ENCODE measurements around the gene PEDS1. TPM values are rescaled to one million over a fixed set of nuclear protein-coding genes. Genes with fewer than 3 reads are reported as not detected.

The PEDS1 gene
- total and polyA plus RNA-seq, 4 donors, result 4.8 to 19.3 (median 8.6) TPM

DNA sequence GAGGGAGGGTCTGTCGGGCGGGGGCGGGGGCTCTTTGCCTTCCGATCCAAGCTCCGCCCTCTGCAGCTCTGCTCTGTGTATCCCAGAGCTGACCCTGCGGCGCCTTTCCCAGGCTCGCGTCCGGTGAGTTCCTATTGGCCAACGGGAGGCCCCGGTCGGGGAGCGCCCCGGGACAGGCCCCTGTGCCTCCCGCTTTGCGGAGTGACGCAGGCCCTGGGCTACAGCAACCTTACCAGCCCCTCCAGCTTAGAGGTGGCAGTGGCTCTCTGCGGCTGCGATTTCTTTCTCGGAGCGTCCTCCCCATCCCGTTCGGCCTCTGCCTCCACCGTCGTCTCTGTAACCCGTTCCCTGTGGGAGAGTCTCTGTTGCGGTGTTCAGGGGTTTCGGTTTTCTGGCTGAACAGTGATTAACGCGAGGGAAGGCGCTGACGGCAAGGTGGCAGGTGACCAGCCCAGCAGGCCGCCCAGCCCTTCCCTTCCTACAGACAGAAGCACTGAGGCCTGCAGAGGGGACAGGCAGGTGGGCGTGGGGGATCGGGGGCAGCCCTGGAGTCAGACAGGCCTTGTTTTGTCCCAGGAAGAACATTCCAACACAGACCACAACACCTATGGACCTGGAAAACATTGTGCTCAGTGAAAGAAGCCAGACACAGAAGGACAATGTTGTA, 19.0 kb upstream of the PEDS1 start (continued):
- TF ChIP-seq REST (IDR thresholded peaks at IDR 0.05) (peak; percentile 80), FOXA1 (IDR thresholded peaks at IDR 0.05) (no peak), EGR1 (IDR thresholded peaks at IDR 0.05; ENCODE audit: low read depth in 2 of 2) (no peak)
- TF ChIP-seq, protein P1, sequence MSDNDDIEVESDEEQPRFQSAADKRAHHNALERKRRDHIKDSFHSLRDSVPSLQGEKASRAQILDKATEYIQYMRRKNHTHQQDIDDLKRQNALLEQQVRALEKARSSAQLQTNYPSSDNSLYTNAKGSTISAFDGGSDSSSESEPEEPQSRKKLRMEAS (IDR thresholded peaks at IDR 0.05), result peak; percentile 12

DNA sequence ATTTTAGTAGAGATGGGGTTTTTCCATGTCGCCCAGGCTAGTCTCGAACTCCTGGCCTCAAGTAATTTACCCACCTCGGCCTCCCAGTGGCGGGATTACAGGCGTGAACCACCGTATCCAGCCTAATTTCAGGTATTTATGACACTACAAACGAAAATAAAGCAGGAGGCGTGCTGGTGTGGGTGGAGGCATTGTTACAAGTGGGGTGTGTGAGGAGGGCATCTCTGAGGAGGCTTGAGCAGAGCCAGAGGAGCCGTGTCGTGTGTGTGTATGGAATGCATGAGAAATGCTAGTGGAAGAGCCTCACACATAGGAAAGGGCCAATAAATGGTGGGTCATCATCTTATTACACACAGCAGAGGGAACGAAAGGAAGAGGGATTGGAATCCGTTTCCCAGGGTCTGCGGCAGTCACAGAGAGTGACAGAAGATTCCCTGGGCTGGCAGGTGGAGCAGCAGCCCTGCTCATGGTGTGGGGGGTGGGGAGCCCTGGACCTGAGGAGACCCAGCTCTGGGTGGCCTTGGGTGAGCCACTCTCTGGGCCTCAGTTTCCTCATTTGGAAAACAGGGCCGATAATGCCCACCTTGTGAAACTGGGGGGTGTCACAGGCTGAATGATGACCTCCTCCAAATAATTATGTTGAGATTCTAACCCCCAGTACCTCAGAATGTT, 17.2 kb upstream of the PEDS1 start:
- WGBS, result 91% methylated on average over 14 of the region's 14 CpGs
- Histone ChIP-seq H3K9me3 (ENCODE audit: control insufficient read depth in 4 of 4, low read length in 3 of 4) (no peaks in the 10 kb centered on the region), H3K27ac (ENCODE audit: low read depth in 1 of 2, low read length in 2 of 2) (no peak overlapping the region), H3K9ac (ENCODE audit: low read depth in 1 of 2, low read length in 2 of 2) (no peak overlapping the region), H3K4me1 (ENCODE audit: control insufficient read depth in 4 of 4, insufficient read depth in 4 of 4, low read length in 3 of 4) (peaks cover 6 to 24% (median 16%) of the 10 kb centered on the region in 4 donors), H3K36me3 (ENCODE audit: control insufficient read depth in 4 of 4, insufficient read depth in 3 of 4, low read depth in 1 of 4, low read length in 3 of 4) (no peaks in the 10 kb centered on the region), H3K27me3 (ENCODE audit: control insufficient read depth in 4 of 4, insufficient read depth in 4 of 4, low read length in 3 of 4) (no peaks in the 10 kb centered on the region), H3K4me3 (ENCODE audit: low read depth in 1 of 3, low read length in 3 of 3) (no peak overlapping the region)
- TF ChIP-seq EGR1 (IDR thresholded peaks at IDR 0.05; ENCODE audit: low read depth in 2 of 2), result no peak
- no peak for TF ChIP-seq RAD21 (IDR thresholded peaks at IDR 0.05)
- TF ChIP-seq YY1 (IDR thresholded peaks at IDR 0.05), result no peak
- no peak for TF ChIP-seq GABPA (IDR thresholded peaks at IDR 0.05 in 1 of 2, conservative IDR thresholded peaks at IDR 0.05 in 1 of 2)
- TF ChIP-seq JUND (IDR thresholded peaks at IDR 0.05), result no peak
- TF ChIP-seq, protein P1 (IDR thresholded peaks at IDR 0.05), result no peak
- TF ChIP-seq ATF3 (IDR thresholded peaks at IDR 0.05), result no peak
- no peak for TF ChIP-seq NR2F2 (IDR thresholded peaks at IDR 0.05)
- no peak for TF ChIP-seq HNF4G (IDR thresholded peaks at IDR 0.05)
- no peak for TF ChIP-seq SP1 (IDR thresholded peaks at IDR 0.05)
- TF ChIP-seq, protein P2, sequence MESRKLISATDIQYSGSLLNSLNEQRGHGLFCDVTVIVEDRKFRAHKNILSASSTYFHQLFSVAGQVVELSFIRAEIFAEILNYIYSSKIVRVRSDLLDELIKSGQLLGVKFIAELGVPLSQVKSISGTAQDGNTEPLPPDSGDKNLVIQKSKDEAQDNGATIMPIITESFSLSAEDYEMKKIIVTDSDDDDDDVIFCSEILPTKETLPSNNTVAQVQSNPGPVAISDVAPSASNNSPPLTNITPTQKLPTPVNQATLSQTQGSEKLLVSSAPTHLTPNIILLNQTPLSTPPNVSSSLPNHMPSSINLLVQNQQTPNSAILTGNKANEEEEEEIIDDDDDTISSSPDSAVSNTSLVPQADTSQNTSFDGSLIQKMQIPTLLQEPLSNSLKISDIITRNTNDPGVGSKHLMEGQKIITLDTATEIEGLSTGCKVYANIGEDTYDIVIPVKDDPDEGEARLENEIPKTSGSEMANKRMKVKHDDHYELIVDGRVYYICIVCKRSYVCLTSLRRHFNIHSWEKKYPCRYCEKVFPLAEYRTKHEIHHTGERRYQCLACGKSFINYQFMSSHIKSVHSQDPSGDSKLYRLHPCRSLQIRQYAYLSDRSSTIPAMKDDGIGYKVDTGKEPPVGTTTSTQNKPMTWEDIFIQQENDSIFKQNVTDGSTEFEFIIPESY (IDR thresholded peaks at IDR 0.05), result no peak
- TF ChIP-seq FOXA1 (IDR thresholded peaks at IDR 0.05), result no peak
- TF ChIP-seq FOXA2 (IDR thresholded peaks at IDR 0.05), result no peak
- TF ChIP-seq HNF4A (conservative IDR thresholded peaks at IDR 0.05), result no peak
- no peak for TF ChIP-seq REST (IDR thresholded peaks at IDR 0.05)
- TF ChIP-seq TAF1 (conservative IDR thresholded peaks at IDR 0.05), result no peak
- no peak for TF ChIP-seq RXRA (IDR thresholded peaks at IDR 0.05)
- TF ChIP-seq, protein P3, sequence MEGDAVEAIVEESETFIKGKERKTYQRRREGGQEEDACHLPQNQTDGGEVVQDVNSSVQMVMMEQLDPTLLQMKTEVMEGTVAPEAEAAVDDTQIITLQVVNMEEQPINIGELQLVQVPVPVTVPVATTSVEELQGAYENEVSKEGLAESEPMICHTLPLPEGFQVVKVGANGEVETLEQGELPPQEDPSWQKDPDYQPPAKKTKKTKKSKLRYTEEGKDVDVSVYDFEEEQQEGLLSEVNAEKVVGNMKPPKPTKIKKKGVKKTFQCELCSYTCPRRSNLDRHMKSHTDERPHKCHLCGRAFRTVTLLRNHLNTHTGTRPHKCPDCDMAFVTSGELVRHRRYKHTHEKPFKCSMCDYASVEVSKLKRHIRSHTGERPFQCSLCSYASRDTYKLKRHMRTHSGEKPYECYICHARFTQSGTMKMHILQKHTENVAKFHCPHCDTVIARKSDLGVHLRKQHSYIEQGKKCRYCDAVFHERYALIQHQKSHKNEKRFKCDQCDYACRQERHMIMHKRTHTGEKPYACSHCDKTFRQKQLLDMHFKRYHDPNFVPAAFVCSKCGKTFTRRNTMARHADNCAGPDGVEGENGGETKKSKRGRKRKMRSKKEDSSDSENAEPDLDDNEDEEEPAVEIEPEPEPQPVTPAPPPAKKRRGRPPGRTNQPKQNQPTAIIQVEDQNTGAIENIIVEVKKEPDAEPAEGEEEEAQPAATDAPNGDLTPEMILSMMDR (IDR thresholded peaks at IDR 0.05; ENCODE audit: low read depth, low read length, missing input control), result no peak
- DNase-seq (ENCODE audit: low spot score), result no peak
